ENCODE results near the gene KIF26B. TPM values are rescaled to one million over a fixed set of nuclear protein-coding genes. Genes with fewer than 3 reads are reported as not detected.

Gene KIF26B
- total RNA-seq, 1 experiment from 2014 or later: 0.04 TPM

DNA sequence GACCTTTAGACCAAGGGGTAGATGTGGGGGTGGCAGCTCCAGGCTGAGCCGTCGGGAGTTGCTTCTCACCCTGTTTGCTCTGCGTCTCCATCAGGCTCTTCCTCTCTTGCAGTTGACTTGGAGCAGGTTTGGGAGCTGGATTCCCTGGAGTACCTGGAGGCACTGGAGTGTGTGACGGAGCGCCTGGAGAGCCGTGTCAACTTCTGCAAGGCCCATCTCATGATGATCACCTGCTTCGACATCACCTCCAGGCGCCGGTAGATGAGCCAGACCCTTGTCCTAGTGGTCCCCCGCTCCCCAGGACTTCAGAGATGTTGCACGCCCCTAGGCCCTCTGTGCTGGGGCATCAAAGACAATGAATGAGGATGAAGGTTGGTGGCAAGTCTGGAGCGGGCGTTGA, 547.6 kb downstream of the KIF26B start:
- H3K27ac ChIP-seq (ENCODE audit: low read length): no peak overlapping the region
- no peaks in the 10 kb centered on the region for H3K36me3 ChIP-seq (ENCODE audit: low read depth, low read length)
- ChIA-PET POLR2A (ENCODE audit: unreplicated experiment) (no interaction called here), CTCF (no interaction called here)
- intact Hi-C loops (cut with micrococcal nuclease): loop anchor here (5.0 kb wide), 1 partner anchor 300 kb away; no protein-coding TSS in a partner anchor
- no peak for ATAC-seq
- no peaks in the 10 kb centered on the region for H3F3A ChIP-seq (ENCODE audit: low read length, unreplicated experiment)
- H3K4me1 ChIP-seq (ENCODE audit: insufficient read depth, low read length): peaks cover 16% of the 10 kb centered on the region
- no peaks in the 10 kb centered on the region for H3K27me3 ChIP-seq (ENCODE audit: low read length)
- TF ChIP-seq, protein P1, sequence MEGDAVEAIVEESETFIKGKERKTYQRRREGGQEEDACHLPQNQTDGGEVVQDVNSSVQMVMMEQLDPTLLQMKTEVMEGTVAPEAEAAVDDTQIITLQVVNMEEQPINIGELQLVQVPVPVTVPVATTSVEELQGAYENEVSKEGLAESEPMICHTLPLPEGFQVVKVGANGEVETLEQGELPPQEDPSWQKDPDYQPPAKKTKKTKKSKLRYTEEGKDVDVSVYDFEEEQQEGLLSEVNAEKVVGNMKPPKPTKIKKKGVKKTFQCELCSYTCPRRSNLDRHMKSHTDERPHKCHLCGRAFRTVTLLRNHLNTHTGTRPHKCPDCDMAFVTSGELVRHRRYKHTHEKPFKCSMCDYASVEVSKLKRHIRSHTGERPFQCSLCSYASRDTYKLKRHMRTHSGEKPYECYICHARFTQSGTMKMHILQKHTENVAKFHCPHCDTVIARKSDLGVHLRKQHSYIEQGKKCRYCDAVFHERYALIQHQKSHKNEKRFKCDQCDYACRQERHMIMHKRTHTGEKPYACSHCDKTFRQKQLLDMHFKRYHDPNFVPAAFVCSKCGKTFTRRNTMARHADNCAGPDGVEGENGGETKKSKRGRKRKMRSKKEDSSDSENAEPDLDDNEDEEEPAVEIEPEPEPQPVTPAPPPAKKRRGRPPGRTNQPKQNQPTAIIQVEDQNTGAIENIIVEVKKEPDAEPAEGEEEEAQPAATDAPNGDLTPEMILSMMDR (conservative IDR thresholded peaks at IDR 0.05; ENCODE audit: low read depth, low read length): no peak
- TF ChIP-seq EZH2 (IDR thresholded peaks at IDR 0.05; ENCODE audit: low read length, unreplicated experiment) (no peak), EZH2phosphoT487 (IDR thresholded peaks at IDR 0.05; ENCODE audit: borderline replicate concordance, low read length) (no peak)
- no peak overlapping the region for H3K9ac ChIP-seq (ENCODE audit: low read length)
- BruUV-seq (replicated peaks): no TSS peak
- DNase-seq: no peak
- no peak overlapping the region for H3K4me3 ChIP-seq (ENCODE audit: low read length)
- H4K20me1 ChIP-seq (ENCODE audit: low read length): no peaks in the 10 kb centered on the region
- no peak overlapping the region for H3K4me2 ChIP-seq (ENCODE audit: low read length)
- no peaks in the 10 kb centered on the region for H3K79me2 ChIP-seq (ENCODE audit: low read length)
- no peaks in the 10 kb centered on the region for H3K9me2 ChIP-seq (replicated peaks; ENCODE audit: low read length)
- no peak overlapping the region for H2AFZ ChIP-seq (ENCODE audit: low read length)
- H3K9me3 ChIP-seq (ENCODE audit: low read length): no peaks in the 10 kb centered on the region

DNA sequence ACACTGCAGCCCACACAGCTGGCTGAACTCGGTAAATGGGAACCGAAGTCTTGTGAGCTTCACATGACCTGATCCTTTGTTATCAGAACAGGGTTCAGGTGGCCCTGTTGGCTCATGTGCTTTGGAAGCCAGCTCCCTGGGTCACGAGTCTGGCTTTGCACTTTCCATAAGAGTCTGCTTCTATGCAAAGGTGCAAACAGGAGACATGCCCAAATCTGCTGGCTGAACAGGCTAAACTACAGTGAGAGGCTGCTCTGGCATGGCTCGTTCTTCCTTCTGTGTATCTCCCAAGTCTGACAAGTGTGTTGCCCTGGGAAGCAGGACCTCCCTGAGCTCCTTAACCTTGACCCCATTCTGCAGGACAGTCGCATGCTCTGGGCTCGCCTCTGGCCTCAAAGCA, 549.6 kb downstream of the KIF26B start:
- H3K4me1 ChIP-seq (ENCODE audit: insufficient read depth, low read length): peaks cover 16% of the 10 kb centered on the region
- H3K4me3 ChIP-seq (ENCODE audit: low read length): no peak overlapping the region
- DNase-seq (no peak), ATAC-seq (peak; percentile 28)
- peak overlapping the region; percentile 26 for H3K4me2 ChIP-seq (ENCODE audit: low read length)
- no peaks in the 10 kb centered on the region for H3K36me3 ChIP-seq (ENCODE audit: low read depth, low read length)
- ChIA-PET CTCF (no interaction called here), POLR2A (ENCODE audit: unreplicated experiment) (no interaction called here)
- H3K9ac ChIP-seq (ENCODE audit: low read length): no peak overlapping the region
- H3K9me3 ChIP-seq (ENCODE audit: low read length): no peaks in the 10 kb centered on the region
- no TSS peak for BruUV-seq (replicated peaks)
- H2AFZ ChIP-seq (ENCODE audit: low read length): no peak overlapping the region
- intact Hi-C loops (cut with micrococcal nuclease): loop anchor here (5.0 kb wide), 1 partner anchor 298 kb away; no protein-coding TSS in a partner anchor
- no peaks in the 10 kb centered on the region for H3F3A ChIP-seq (ENCODE audit: low read length, unreplicated experiment)
- H3K27ac ChIP-seq (ENCODE audit: low read length): 0 out of 2 replicates have a peak overlapping the region, but pooled peaks have one; percentile 4
- no peaks in the 10 kb centered on the region for H3K79me2 ChIP-seq (ENCODE audit: low read length)
- no peaks in the 10 kb centered on the region for H3K9me2 ChIP-seq (replicated peaks; ENCODE audit: low read length)
- H3K27me3 ChIP-seq (ENCODE audit: low read length): no peaks in the 10 kb centered on the region
- no peaks in the 10 kb centered on the region for H4K20me1 ChIP-seq (ENCODE audit: low read length)
- TF ChIP-seq EZH2phosphoT487 (IDR thresholded peaks at IDR 0.05; ENCODE audit: borderline replicate concordance, low read length): no peak
- TF ChIP-seq, protein P1 (conservative IDR thresholded peaks at IDR 0.05; ENCODE audit: low read depth, low read length): no peak
- no peak for TF ChIP-seq EZH2 (IDR thresholded peaks at IDR 0.05; ENCODE audit: low read length, unreplicated experiment)

DNA sequence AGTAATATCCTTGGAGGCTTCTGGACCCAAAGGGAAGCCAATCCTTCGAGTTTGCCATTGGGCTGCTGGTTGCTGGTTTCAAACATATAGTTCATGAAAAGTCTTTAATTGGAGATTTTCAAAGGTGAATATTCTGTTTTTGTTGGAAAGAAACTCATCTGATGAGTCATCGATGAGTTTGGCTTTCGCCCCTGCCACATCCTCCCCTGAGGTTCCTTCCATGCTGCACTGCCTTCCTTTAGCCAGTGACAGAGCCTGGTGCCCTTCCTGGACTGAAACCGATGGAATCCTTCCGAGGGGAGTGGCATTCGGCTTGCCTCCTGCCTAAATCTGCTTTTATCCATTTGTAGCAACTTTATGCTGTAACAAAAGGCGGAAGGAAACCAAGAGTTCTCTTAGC, 550.0 kb downstream of the KIF26B start:
- Histone ChIP-seq H3F3A (ENCODE audit: low read length, unreplicated experiment) (no peaks in the 10 kb centered on the region), H4K20me1 (ENCODE audit: low read length) (no peaks in the 10 kb centered on the region), H3K9me3 (ENCODE audit: low read length) (no peaks in the 10 kb centered on the region), H3K36me3 (ENCODE audit: low read depth, low read length) (no peaks in the 10 kb centered on the region), H3K27me3 (ENCODE audit: low read length) (no peaks in the 10 kb centered on the region), H3K4me2 (ENCODE audit: low read length) (peak overlapping the region; percentile 26), H3K9me2 (replicated peaks; ENCODE audit: low read length) (no peaks in the 10 kb centered on the region), H3K79me2 (ENCODE audit: low read length) (no peaks in the 10 kb centered on the region), H3K4me3 (ENCODE audit: low read length) (no peak overlapping the region), H2AFZ (ENCODE audit: low read length) (peak overlapping the region; percentile 17), H3K27ac (ENCODE audit: low read length) (peak overlapping the region; percentile 23), H3K9ac (ENCODE audit: low read length) (no peak overlapping the region), H3K4me1 (ENCODE audit: insufficient read depth, low read length) (peaks cover 16% of the 10 kb centered on the region)
- DNase-seq (peak; percentile 91), ATAC-seq (peak; percentile 100)
- ChIA-PET CTCF (no interaction called here), POLR2A (ENCODE audit: unreplicated experiment) (no interaction called here)
- no TSS peak for BruUV-seq (replicated peaks)
- intact Hi-C loops (cut with micrococcal nuclease): loop anchor here (5.0 kb wide), 1 partner anchor 298 kb away; no protein-coding TSS in a partner anchor
- TF ChIP-seq EZH2phosphoT487 (IDR thresholded peaks at IDR 0.05; ENCODE audit: borderline replicate concordance, low read length) (no peak), EZH2 (IDR thresholded peaks at IDR 0.05; ENCODE audit: low read length, unreplicated experiment) (no peak)
- TF ChIP-seq, protein P1 (conservative IDR thresholded peaks at IDR 0.05; ENCODE audit: low read depth, low read length): no peak
